NOMO-1 treated with DMSO at 0.1 percent for 48 hours (cell line): ENCODE data around the gene PXYLP1.

Experiments used
- DNase-seq: peaks from one replicate; lab custom pipeline; 2025; ENCODE audit not compliant: unreplicated experiment; lab: John Stamatoyannopoulos, UW

Gene PXYLP1

DNA sequence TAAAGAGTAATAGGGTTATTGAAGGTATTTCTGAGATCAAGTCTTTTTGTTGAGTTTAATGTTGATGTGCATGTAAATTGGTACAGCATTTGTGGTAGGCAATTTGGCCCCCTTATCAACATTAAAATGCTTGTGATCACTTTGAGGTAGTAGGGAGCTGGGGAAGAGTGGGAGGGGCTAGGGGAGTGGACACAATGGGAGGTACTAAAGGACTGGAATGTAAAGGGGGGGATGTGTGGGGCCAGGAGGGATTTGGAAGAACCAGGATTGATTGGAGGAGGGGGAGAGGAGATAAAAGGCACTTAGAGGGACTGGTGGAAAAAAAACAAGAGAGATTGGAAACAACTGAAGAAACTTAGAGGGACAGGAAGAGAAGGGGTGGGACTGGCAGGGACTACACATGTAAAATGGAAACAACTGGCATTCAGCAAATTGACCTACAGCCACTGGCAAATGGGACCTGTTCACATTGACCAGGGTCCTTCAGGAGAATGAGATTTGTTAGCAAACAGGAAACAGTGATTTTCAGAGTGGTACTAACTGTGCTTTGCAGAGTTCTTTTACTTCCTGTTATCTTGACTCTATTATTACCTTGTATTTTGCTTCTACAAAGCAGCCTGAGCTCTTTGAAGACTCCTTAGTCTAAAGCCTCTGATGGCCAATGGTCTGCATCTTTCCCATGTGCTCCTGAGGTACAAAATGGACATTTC lies 88.9 kb downstream of the PXYLP1 start:
- DNase-seq, result peak; percentile 13

DNA sequence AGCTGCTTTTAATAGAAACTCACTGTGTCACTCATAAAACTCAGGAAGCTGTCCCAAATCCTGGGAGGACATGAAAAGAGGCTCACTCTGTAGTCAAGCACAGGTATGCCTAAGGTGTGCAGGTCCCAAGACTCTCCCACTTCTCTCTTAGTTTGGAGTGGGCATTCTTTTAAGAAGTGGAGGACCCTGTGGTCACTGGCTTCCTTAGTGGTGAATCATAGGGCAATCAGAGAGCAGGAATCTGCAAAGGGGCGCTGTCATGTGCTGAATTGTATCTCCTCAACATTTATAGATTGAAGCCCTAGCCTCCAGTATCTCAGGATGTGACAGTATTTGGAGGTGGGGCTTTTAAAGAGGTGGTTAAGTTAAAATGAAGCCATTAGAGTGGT lies 89.5 kb downstream of the PXYLP1 start:
- DNase-seq, result no peak

DNA sequence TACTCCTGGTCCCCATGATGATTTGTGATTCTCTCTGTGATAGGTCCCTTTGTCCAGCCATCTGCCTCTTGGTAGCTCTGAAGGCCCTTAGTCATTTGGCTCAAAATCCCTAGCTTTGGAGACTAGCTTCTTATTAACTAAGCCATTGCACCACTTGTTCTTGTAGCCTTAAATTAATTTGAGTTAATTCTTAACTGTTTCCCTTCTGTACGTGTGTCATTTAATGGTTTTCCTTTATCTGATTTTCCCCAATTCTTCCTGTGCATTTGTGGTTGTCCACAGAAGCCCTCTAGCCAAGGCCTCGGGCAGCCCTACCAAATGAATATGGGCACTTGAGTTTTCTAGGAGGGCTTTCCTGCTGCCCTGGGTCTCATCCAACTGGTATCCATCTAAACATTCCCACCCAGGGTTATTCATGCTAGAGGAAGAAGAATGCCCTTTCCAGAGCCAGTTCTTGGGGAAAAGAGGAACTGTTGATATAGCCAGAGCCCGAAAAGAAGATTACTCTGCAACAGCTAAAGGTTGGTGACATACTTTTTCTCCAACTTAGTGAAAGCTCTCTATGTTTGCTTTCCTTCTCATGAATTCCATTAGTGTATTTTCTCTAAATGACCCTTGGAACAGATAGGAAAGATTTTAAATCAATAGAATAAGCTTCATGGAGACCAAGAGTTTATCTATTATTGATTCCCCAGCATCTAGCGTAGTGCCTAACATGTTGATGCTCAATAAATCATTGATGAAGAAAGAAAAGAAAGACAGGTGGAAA lies 92.5 kb downstream of the PXYLP1 start:
- DNase-seq, result no peak

DNA sequence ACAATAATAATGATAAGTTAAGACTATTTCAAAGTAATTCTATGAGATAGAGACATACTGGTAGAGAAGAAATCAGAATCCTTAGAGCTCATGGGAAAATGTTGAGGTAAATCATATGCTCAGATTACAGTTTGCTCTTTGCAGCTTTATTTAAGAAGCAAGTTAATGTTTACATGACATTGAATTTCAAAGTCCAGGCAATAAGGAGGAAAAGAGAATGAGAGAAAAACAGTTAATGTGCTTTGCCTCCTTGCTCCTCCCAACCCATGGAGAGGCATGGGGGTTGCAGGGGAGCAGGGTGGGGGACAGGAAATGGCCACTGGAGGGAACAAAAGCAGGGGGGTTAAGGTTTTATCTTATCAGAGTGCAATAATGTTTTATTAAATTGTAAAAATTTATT lies 94.5 kb downstream of the PXYLP1 start:
- DNase-seq, result no peak

DNA sequence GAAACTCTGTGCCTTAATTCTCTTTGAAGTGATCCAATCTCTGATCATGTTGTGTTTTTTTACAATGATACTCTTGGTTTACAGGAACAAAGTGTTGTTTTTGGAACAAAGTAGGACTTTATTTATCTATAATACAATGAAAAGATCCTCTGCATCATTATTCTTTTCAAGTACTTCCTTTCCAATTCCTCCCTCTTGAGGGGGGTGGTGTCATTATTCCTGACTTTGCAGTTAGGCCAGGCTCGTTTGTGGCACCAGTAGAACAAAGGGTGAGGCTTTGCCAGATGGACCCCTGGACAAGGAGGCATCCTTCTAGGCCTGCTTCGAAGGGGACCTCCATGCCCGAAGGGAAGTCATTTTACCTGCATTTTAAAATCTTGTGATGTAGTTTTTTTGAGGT lies 95.0 kb downstream of the PXYLP1 start:
- DNase-seq, result no peak

DNA sequence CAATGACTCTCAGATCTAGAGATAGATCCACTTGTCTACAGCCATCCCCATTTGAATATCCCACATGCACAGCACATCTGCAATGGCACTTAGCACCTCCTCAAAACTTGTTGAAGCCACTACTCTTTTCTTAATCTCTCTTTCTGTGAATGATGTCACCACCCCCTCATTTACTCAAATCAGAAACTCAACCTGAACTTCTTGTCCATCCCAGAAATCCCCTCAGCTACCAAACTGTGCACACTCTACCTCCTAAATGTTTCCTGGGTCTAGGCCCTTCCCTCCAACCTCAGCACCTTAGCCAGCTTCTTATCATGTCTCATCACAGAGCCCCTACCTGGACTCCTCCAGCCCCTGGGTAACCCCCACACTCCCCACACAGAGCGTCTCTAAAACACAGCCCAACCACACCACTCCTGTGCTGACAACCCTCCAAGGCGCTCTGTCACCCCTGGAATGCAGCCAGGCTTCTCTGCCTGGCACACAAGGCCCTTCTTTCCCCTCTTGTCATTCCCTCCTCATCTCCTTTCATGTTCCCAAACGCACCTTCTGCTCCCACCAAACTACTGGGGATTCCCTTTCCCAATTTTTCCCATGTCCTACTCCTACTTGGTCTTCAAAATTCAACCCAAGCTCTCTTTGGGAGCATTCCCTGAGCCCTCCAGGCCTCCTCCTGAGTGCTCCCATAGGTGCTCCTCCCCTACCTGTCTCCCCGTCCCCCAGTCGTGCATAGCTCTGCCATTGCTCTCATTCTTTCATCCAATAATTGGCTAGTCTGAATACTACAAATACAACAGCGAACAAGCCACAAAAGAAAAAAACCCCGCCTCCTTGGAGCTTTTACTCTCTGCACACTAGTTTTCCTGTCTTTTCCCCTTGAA lies 96.9 kb downstream of the PXYLP1 start:
- DNase-seq, result no peak

DNA sequence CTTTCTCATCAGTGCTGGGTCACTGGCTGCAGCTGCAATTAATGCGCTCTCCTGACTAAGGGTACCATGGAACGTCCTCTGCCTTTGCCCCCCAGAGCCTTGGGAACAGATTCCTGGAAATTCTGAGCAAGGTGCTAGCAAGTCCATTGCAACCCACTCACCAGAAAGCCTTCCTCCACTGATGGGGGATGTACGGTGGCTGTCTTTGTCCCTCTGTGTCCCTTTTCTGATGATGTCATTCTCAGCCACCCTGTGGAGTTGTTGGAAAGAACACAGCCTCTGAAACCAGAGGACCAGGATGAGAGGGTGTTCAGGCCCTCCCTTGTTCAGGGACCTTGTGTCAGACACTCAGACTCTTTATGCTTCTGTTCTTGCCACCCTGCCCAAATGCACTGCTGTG lies 98.6 kb downstream of the PXYLP1 start:
- DNase-seq, result no peak

DNA sequence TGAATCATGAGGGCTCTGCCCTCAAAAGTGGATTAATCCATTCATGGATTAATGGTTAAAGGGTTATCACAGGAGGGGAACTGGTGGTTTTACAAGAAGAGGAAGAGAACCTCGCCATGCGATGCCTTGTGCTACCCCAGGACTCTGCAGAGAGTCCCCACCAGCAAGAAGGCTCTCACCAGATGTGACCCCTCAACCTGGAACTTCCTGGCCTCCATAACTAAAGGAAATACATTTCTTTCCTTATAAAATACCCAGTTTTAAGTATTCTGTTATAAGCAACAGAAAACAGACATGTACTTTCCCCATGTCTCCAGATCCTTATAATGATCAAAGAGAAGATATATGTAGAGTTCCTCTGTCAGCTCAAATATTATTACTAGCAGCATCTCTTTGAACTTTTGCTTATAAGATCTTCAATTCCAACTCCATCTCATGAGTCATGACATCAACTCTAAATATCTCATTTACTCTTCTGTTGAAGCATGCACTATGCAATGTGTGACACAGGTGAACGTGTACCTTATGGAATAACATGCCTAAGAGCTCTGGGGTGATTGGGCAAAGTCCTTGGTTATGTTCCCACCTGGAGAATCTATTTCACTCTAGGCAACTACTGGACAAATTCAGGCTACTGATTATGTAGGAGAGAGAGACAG lies 99.2 kb downstream of the PXYLP1 start:
- no peak for DNase-seq

DNA sequence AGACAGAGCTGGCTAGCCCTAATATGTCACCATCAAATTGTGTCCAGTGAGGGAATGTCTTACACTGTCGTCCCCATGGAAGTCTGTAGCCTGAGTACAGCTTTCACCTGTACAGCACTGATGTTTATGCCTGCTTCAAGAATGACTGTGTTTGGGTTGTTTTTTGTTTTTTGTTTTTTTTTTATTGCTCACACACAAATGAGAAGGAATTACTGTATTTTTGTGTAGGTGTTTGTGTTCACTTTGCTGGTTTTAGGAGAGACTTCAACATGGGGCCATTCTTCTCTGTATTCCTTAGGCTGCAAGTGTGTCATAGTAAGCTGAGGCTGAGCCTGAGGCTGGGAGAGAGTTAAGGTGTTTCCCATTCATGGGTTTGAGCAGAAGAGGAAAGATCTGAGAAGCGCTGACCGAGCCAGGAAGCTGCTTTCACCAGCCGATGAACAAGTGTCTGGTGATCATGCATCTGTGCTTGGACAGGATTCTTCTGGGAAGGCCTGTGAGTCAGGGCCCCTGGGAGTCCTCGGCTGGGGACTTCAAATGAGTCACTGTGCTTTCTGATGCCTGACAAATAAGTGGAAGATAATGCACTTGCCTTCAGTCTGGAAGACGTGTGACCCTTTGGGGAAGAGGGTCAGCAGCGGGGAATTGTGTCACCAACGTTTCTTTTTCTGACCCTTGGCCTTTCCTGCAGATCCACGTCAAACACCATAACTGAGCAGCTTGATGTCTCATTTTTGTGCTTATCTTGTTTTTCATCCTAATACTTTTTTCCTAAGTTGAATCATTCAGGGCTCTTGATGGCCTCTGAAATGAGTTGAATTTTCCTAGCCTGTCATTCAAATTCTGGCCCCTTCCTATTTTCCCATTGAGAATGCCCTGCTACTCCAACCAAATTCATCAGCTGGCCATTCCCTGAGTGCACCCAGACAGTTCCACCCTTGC lies 100.0 kb downstream of the PXYLP1 start:
- DNase-seq, result no peak

DNA sequence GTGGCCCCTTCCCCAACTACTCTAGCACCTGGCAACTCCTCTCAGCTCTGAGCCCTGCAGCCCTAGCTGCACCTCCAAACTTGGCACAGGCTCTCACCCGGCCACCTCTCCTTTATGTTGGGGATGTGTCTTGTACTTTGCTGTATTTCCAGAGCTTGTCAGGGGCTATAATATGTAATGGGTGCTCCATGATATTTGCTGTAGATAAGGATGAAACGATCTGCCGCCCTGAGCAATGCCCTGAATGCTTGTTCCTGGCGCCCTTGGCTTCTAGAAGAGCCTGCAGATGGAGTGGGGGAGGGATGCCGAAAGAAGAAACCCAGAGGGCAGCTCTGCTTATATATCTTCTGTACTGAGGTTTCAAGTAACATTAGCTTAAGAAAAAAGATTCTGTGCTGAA lies 100.8 kb downstream of the PXYLP1 start:
- DNase-seq, result no peak

DNA sequence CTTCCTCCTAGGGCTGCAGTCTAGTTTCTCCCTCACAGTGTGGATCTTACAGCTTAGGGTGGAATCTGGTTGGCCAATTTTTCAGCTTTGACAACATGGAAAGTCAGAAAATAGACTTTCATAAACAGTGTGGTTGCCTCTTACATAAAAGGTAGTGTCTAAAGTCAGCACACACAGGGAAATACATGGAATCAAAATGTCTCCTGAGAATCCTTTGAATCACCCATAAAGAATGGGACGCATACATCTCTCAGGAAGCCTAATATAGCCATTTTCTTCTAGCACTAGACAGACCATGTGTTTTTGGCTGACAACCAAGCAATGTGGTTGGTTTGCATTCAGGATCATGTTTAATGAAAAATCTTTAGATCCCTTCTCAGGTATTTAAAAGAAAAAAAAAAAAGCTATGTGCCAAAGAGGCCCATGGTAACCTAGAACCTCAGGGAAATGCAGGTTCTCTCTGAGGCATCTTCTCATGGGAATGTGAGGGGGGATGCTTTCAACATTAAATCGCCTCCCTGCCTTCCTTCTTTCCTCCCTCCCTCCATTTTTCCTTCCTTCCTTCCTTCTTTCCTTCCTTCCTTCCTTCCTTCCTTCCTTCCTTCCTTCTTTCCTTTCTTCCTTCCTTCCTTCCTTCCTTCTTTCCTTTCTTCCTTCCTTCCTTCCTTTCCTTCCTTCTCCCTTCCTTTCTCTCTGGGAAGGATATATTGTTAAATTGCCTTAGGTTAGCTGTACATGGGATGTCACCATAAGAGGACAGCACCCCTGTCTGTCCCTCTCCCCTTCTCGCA lies 102.4 kb downstream of the PXYLP1 start:
- DNase-seq, result no peak

DNA sequence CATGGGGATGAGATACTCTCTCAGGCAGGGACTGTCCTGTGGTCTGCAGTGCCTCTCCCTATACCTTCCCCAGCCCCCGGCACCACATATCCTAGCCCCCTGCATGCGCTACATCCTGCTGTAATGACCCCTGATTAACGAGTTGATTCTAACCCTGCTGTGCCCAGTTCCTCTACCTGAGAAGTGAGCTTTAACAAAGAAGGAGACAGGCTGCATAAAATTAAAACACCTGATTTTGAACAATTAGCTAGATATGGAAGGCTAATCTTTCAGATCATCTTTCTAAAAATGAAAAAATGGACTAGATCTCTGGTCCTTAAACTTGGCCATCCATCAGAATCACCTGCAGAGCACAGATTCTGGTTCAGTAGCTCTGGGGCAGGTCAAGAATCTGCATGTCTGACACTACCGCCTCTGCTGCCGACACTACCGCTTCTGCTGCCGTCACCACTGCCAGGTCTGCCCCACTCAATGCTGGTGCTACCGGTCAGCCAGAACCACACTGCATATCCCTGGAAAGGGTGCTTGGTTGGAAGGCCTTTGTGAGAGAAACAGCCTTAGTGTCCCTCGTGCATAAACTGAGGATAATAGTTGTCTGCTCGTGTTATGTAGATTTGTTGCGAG lies 103.1 kb downstream of the PXYLP1 start:
- DNase-seq, result no peak

DNA sequence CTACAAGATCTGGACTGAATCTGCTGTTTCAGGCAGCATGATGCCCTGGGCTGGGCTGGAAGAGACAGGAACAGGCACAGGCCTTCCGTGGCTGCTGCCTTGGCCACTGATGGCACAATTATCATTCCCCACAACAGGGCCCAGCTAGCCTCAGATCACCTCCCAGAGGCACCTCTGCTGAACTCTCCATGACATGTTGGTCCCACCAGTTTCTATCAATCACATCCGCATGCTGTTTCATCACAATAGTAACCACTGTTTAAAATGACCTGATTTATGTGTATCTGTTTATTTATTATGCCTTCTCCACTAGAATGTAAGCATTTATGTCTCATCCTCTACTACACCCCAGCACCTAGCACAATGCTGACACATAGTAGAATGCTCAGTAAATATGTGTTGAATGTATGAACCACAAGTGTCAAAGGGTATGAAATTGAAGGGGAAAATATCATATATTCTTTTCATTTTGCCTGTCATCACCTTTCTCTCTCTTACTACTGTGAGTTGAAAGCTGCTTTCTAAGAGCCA lies 104.0 kb downstream of the PXYLP1 start:
- DNase-seq, result no peak

DNA sequence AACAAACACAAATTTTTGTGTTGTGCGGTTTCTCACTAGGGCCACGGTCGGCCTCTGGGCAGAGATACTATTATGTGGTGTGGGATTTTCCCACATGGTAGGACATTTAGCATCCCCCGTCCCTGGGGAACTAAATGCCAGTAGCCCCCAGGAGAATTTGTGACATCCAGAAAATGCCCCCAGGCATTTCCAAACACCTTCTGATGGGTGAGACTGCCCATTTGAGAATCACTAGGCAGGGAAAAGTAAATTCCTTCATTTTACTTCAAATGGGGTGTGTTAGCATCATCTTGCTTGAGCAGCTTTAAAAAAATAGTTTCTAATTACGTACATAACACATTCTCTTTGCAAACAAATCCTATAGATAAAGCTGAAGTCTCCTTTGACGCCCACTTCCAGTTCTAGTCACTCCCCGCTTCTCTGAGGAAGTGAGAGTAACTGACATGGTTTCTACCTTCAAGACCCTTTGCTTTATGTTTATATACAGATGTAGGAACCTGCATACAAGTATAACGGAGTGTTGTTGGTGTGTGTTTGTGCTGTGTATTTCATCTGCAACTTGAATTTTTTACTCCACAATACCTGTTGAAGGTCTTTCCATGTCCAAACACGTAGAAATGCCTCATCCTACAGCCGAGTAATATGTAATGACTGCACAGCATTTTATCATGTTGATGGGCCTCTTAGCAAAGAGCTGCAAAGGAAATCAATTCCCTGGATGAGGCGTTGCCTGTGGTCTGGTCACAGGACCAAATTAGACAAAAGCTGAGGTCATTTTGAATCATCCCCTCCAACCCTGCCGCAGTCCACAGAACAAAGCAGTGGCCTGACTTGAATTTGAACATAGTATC lies 105.3 kb downstream of the PXYLP1 start:
- DNase-seq, result peak; percentile 92

DNA sequence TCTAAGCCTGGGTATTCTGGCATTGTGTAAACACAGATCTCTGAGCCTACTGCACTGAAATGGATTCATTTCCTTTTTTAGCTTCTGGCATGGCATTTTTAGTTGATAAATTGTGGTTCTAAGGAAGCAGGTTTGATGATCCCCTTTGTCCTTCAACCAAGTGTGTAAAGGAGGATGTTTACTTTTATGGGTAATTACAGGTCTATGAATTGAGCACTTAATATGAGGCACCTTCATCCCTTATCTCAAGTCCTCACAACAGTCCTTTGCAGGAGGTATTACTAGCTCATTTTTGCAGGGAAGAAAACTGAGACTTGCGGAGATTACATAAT lies 105.9 kb downstream of the PXYLP1 start:
- no peak for DNase-seq

DNA sequence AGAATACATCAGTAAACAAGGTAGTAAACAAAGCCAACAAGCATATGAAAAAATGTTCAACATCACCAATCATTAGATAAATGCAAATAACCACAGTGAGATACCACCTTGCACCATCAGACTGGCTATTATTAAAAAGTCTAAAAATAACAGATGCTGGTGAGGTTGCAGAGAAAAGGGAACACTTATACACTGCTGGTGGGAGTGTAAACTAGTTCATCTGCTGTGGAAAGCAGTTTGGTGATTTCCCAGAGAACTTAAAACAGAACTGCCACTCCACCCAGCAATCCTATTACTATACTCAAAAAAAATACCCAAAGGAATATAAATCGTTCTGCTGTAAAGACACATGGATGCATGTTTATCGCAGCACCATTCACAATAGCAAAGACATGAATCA lies 106.4 kb downstream of the PXYLP1 start:
- no peak for DNase-seq

DNA sequence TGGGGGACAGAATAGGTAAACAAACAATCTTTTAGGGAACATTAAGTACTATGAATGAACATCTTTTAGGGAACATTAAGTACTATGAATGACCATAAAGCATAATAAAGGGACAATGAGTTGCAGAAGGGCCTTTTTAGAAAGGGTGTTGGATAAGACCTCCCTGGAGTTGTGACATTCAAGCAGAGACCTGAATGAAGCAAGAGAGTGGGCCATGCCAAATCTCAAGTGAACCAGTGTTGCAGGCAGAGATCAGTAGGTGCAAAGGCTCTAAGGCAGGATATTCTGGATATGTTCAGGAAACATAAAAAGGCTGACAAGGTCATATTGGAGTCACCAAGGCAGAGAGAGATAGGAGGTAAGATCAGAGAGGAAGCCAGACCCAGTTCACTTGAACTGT lies 107.3 kb downstream of the PXYLP1 start:
- no peak for DNase-seq

DNA sequence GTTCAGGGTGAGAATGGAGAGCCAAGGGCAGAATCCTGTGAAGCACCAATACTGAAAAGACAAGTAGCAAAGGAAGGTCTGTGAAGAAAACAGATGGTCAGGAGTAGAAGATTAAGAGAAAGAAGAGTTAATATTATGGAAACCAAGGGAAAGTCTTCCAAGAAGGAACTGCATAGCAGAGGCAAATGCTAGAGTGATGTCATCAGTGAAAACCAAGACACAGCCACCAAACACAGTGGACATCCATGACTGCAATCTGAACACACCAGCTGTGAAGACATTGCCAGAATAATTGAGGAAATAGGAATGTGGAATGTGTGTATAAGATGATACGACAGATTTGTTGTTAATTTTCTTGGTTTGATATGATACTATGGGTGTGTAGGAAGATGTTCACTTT lies 109.9 kb downstream of the PXYLP1 start:
- no peak for DNase-seq
